Rectal smooth muscle tissue (tissue), 1 donor: ENCODE measurements around the gene CCDC149.
"Not testable (repeated sequence)": the region's sequence is repeated elsewhere in the genome, so short reads cannot be mapped to it uniquely, and the experiment has no call there.

Experiments
- H3K27ac ChIP-seq: one replicate; pipeline ENCODE4 v1.7.0; 2013; ENCODE audit warnings: low read depth, low read length, inconsistent platforms
- H3K27me3 ChIP-seq: one replicate; pipeline ENCODE4 v1.7.0; 2013; ENCODE audit warnings: low read length; ENCODE audit not compliant: control insufficient read depth, insufficient read depth
- H3K36me3 ChIP-seq: one replicate; pipeline ENCODE4 v1.7.0; 2013; ENCODE audit warnings: low read length; ENCODE audit not compliant: control insufficient read depth, insufficient read depth
- H3K4me1 ChIP-seq: one replicate; pipeline ENCODE4 v1.7.0; 2013; ENCODE audit warnings: low read length; ENCODE audit not compliant: control insufficient read depth, insufficient read depth
- H3K4me3 ChIP-seq: one replicate; pipeline ENCODE4 v1.7.0; 2013; ENCODE audit warnings: low read length
- H3K9ac ChIP-seq: one replicate; pipeline ENCODE4 v1.7.0; 2013; ENCODE audit warnings: low read length

CCDC149 gene

GRCh38 chr4:24913119-24913485 lies 260 bp upstream of the CCDC149 start:
- Histone ChIP-seq H3K36me3 (peaks cover 2% of the 10 kb centered on the region), H3K27me3 (no peaks in the 10 kb centered on the region), H3K9ac (peak overlapping the region; percentile 49), H3K4me3 (peak overlapping the region; percentile 78), H3K27ac (peak overlapping the region; percentile 92), H3K4me1 (peaks cover 4% of the 10 kb centered on the region)

- H3K4me3 ChIP-seq, result no peak overlapping the region
- peaks cover 4% of the 10 kb centered on the region for H3K4me1 ChIP-seq
- H3K27me3 ChIP-seq, result no peaks in the 10 kb centered on the region
Observed at GRCh38 chr4:24910499-24910898, 2.3 kb downstream of the CCDC149 start.

GRCh38 chr4:24909606-24910005 lies 3.2 kb downstream of the CCDC149 start:
- H3K27ac ChIP-seq, H3K36me3 ChIP-seq, H3K4me3 ChIP-seq: not testable (repeated sequence)

More at GRCh38 chr4:24910499-24910898, 2.3 kb downstream of the CCDC149 start:
- Histone ChIP-seq H3K27ac (no peak overlapping the region), H3K36me3 (peaks cover 2% of the 10 kb centered on the region), H3K9ac (no peak overlapping the region)

DNA sequence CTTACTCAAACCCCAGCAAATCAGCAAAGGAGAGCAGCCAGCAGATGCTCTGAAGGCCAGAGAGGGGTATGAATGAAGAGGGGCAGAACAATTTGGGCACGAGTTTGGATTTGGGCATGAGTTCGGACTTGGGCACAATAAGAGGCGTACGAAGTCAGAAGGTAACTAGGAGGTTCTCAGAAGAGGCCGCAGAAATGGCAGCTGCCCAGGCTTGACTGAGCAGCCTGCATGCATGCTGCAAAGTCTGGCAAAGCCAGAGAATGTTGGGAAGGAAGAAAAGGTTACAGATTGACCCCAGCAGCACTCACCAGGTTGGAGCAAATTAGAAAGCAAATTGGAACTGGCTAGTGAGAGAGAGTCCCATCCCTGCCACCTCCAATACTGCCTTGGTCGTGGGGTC lies 15.2 kb downstream of the CCDC149 start:
- no peaks in the 10 kb centered on the region for H3K4me1 ChIP-seq
- H3K27ac ChIP-seq, result no peak overlapping the region
- no peaks in the 10 kb centered on the region for H3K27me3 ChIP-seq
- no peak overlapping the region for H3K9ac ChIP-seq
- H3K36me3 ChIP-seq, result no peaks in the 10 kb centered on the region
- no peak overlapping the region for H3K4me3 ChIP-seq

More at GRCh38 chr4:24909606-24910005, 3.2 kb downstream of the CCDC149 start:
- H3K4me1 ChIP-seq, H3K9ac ChIP-seq, H3K27me3 ChIP-seq: not testable (repeated sequence)

DNA sequence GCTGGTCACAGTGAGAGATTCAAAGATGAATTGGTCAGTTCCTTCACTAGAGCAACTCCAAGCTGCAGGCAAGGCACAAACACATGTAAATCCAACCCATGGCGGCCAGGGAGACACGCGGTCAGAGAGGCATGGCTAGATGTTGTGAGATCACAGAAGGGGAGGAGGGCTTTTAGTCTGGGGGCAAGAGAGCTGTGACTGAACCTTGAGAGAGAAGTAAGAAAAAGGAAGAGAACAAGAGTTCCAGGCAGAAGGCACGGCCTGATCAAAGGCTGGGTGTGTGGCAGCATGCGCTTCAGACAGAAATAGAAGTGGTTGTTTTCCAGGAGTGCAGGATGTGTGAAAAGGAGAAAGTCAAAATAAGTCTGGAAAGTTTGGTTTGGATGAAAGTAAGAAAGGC lies 15.9 kb downstream of the CCDC149 start:
- Histone ChIP-seq H3K27me3 (no peaks in the 10 kb centered on the region), H3K27ac (no peak overlapping the region), H3K36me3 (no peaks in the 10 kb centered on the region), H3K4me3 (no peak overlapping the region), H3K9ac (no peak overlapping the region), H3K4me1 (no peaks in the 10 kb centered on the region)

DNA sequence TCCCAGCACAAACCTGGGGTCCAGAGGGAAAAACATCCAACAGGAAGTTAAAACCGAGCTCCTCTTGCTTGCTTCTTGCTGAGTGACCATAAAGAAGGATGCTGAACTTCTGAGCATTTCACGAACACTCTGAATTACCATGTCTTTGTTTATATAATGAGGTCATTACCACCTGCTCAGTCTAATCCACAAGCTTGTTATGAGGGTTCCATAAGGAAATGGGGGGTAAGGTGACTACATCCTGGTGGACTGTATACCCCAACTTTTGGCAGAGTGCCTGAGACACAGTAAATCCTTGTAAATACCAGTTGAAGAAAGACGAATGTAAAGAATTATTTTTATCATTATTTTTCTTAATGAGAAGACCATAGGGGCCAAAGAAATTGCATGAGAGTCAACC lies 16.8 kb downstream of the CCDC149 start:
- H3K27ac ChIP-seq, result no peak overlapping the region
- no peak overlapping the region for H3K4me3 ChIP-seq
- no peak overlapping the region for H3K9ac ChIP-seq
- H3K36me3 ChIP-seq, result no peaks in the 10 kb centered on the region
- no peaks in the 10 kb centered on the region for H3K27me3 ChIP-seq
- no peaks in the 10 kb centered on the region for H3K4me1 ChIP-seq

DNA sequence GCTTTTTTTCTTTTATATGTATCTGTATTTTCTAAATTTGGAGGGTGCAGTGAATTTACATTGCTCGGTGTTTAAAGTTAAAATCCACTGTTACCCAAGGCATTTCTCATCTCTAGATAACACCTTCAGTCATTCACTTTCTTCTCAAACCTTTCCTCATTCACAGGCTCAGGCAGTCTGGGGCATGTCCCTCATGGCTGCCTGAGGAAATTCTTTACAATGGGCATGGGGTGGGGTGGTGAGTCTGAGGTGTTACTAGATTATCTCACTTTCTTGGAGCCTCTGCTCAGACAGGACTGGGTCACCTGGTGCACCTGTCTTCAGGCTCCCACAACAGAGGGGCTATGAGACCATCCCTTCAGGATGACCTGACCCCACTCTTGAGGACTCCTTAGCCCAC lies 17.4 kb downstream of the CCDC149 start:
- Histone ChIP-seq H3K36me3 (no peaks in the 10 kb centered on the region), H3K9ac (no peak overlapping the region), H3K4me3 (no peak overlapping the region), H3K4me1 (no peaks in the 10 kb centered on the region), H3K27me3 (no peaks in the 10 kb centered on the region), H3K27ac (no peak overlapping the region)

DNA sequence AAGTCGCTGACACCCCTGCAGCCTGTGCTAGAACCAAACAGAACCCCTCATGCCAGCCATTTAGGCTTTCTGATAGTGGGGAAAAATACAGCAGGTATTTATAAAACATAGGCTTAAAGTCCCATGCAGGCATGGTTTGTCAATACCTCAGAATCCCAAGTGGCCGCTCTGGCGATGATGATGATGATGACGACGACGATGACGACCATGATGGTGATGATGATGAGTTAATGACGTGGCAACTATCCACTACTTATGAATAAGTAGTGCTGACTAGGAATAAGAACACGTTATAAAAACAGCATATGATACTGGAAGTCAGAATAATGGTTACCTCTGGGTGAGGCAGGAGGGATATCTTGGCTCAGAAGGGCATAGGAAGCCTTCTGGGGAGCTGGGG lies 18.0 kb downstream of the CCDC149 start:
- Histone ChIP-seq H3K9ac (no peak overlapping the region), H3K27ac (no peak overlapping the region), H3K4me1 (no peaks in the 10 kb centered on the region), H3K27me3 (no peaks in the 10 kb centered on the region), H3K36me3 (no peaks in the 10 kb centered on the region), H3K4me3 (no peak overlapping the region)

- H3K36me3 ChIP-seq, result no peaks in the 10 kb centered on the region
- H3K4me1 ChIP-seq, result no peaks in the 10 kb centered on the region
- H3K27ac ChIP-seq, result no peak overlapping the region
- no peaks in the 10 kb centered on the region for H3K27me3 ChIP-seq
- no peak overlapping the region for H3K4me3 ChIP-seq
- no peak overlapping the region for H3K9ac ChIP-seq
Observed at GRCh38 chr4:24894243-24894642, 18.6 kb downstream of the CCDC149 start.

- H3K27me3 ChIP-seq, result no peaks in the 10 kb centered on the region
- no peaks in the 10 kb centered on the region for H3K36me3 ChIP-seq
- no peak overlapping the region for H3K4me3 ChIP-seq
- H3K9ac ChIP-seq, result no peak overlapping the region
- no peak overlapping the region for H3K27ac ChIP-seq
- no peaks in the 10 kb centered on the region for H3K4me1 ChIP-seq
Observed at GRCh38 chr4:24892778-24893177, 20.1 kb downstream of the CCDC149 start.

DNA sequence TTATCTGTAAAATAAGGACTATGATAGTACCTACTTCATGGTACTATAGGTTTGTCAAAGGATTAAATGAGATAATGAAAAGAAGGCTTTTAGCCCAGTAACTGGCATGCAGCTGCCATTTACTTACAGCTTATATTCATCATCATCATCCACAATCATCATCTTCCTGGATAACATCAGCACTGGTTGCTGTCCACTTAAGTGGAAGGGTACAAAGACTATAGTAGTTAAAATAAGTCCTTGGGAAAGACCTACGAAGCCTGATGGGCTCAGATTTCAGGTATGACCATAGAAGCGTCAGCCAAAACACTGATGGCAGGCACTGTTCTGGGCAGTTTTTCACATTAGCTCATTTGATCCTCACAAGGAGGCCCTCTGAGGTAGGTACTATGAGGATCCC lies 20.6 kb downstream of the CCDC149 start:
- Histone ChIP-seq H3K27ac (no peak overlapping the region), H3K4me1 (no peaks in the 10 kb centered on the region), H3K4me3 (no peak overlapping the region), H3K27me3 (no peaks in the 10 kb centered on the region), H3K9ac (no peak overlapping the region), H3K36me3 (no peaks in the 10 kb centered on the region)

DNA sequence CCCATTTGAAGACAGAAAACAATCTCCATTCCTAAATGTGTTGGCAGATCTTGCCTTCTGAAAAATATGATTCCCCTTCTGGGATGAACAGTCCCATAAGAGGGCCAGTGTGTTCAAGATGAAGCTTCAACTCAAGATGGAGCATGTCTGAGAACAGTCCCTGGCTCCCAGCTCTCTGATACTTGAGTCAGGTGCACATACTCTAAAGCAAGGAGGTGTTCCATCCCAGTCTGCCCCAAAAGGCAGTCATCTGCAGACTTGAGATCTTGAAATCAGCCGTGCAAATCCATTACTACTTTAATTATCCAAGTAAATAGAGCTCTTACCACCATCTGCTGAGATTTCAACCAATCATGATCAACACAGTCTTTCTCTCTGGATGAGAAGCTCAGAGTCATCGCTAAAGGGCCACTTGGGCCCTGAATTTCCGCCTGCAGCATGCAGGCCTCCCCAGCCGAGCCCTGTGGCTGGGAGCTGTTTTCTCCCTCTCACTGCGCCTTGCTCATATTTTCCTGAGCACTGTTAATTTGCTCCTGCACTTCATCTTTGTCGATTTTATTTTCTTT lies 22.2 kb downstream of the CCDC149 start:
- Histone ChIP-seq H3K36me3 (no peaks in the 10 kb centered on the region), H3K27me3 (no peaks in the 10 kb centered on the region), H3K27ac (no peak overlapping the region), H3K4me1 (no peaks in the 10 kb centered on the region), H3K9ac (no peak overlapping the region), H3K4me3 (no peak overlapping the region)

GRCh38 chr4:24889991-24890390 lies 22.9 kb downstream of the CCDC149 start:
- Histone ChIP-seq H3K27ac (no peak overlapping the region), H3K4me3 (no peak overlapping the region), H3K36me3 (no peaks in the 10 kb centered on the region), H3K27me3 (no peaks in the 10 kb centered on the region), H3K9ac (no peak overlapping the region), H3K4me1 (no peaks in the 10 kb centered on the region)
